GM12892 (cell line): ENCODE measurements around the gene WSCD2.

Source experiments
- DNase-seq: peaks from one replicate; pipeline ENCODE4 v3.0.0; 2011; ENCODE audit not compliant: insufficient read length
- FAIRE-seq: peaks from 2 replicates; lab custom pipeline; 2011; peaks lifted over from hg19 to GRCh38; lab: Jason Lieb, UNC
- POLR2A ChIP-seq: IDR thresholded peaks from 2 replicates; pipeline ENCODE4 v1.6.1; 2011; ENCODE audit warnings: low read depth, low read length, control low read depth
- POLR2AphosphoS5 ChIP-seq: IDR thresholded peaks from 2 replicates; pipeline ENCODE4 v1.6.1; 2011; ENCODE audit warnings: low read depth, low read length, control low read depth
- TAF1 ChIP-seq: IDR thresholded peaks from 2 replicates; pipeline ENCODE4 v1.6.1; 2011; ENCODE audit warnings: low read depth, mild to moderate bottlenecking, control low read depth, low read length, borderline replicate concordance

WSCD2 gene

DNA sequence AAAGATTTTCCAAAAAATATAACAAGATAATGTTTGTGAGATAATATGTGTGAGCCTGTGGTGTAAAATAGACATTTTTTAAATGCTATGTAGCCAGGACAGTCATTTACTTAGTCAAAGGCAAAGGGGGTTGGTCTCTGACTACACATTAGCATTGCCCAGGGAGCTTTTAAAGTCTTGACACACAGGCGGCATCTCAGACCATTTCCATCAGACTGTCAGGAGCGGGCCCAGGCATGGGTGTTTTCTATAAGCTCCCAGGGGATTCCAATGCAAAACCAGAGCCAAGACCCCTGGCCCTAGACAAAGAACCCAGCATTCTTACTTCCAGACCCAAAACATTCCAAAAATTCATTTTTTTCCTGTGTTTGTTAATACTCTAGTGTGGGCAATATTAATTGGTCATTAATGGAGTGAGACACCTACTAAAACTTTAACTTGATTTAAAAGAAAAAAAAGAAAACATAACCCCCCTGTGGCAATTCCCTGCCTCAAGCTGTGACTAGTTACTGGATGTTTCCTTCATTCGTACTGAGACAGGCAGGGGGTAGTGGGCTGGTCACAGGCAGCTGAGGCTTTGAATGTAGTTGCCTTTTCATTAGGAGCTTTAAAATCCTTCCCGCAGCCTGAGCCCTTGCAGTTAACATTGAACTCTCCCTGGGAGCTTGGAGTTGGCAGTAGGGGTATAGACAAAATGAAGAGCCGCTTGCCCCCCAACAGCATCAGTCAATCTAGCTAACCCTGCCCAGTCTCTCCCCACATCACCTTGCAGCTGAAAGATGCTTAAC lies 106.3 kb downstream of the WSCD2 start:
- no peak for FAIRE-seq
- TF ChIP-seq POLR2AphosphoS5 (no peak), TAF1 (no peak), POLR2A (no peak)
- no peak for DNase-seq

DNA sequence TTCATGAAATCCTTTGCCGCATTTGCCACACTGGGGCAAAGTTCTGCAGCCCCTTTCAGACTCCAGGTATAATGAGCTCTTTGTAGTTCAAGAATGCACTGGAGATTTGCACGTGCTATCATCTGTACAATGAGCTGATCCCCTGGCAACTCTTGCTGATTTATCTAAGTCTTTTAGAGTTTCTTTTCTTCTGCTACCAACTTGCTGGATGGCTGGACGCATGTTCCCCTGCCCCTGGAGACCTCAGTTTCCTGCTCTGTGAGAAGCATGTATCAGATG lies 106.8 kb downstream of the WSCD2 start:
- DNase-seq = no peak
- TF ChIP-seq TAF1 = no peak
- no peak for TF ChIP-seq POLR2AphosphoS5
- TF ChIP-seq POLR2A = no peak
- FAIRE-seq = no peak

DNA sequence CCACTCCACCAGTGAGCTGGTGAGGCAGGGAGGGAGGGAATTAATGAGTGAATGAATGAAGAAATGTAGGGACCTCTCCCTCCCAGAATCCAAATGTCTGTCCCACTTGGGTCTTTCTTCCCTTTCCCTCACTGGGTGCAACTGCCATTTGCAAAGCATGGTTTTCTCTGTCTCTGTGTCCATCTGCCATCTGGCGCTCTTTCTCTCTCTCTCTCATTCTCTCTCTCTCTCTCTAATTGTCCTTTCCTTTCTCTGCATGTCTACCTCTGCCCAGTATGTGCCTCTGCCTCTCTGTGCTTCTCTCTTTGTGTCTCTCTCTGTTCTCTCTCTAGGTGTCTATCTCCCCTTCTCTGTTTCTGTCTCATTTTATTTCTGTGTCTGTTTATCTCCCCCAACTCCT lies 107.3 kb downstream of the WSCD2 start:
- no peak for DNase-seq
- no peak for FAIRE-seq
- no peak for TF ChIP-seq POLR2AphosphoS5
- TF ChIP-seq TAF1 = no peak
- TF ChIP-seq POLR2A = no peak

DNA sequence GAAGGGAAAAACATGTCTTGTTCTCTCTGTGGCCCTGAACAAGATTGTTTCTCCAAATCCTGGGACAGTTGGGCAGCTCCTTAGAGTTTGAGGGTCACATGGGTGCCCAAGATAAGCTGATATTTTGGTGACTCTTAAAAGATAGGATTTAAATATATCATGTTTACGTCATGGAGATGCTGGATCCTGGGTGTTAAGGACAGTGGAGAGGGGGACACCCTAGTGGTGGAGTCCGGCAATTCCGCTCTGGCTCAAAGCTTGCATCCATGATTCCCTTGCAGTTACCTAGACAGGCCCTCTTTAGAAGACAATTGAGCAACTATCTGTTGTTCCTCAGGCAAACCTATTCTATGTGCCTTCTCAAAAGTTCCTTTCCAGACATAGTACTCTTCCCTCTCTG lies 108.2 kb downstream of the WSCD2 start:
- TF ChIP-seq POLR2AphosphoS5 (no peak), TAF1 (no peak), POLR2A (no peak)
- FAIRE-seq = no peak

DNA sequence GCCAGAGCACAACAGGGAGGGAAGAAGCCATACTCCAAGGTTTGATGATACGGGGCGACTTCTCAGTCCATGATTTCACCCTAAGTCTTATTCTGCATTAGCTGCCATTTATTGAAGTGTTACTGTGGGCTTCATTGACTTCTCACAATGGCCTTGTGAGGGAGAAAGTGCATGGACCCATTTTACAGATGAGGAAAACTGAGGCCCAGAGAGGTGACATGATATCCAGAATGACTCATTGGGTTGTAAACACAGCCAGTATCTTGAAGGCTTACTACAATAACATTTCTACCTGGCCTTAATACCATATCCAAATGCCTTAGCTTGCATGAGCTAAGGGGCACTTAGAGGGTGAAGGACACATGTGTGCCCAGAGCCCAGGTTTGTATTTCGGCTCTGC lies 109.4 kb downstream of the WSCD2 start:
- FAIRE-seq (no peak), DNase-seq (no peak)
- TF ChIP-seq TAF1 (no peak), POLR2AphosphoS5 (no peak), POLR2A (no peak)

More for the DNA sequence above, 108.2 kb downstream of the WSCD2 start:
- no peak for DNase-seq

DNA sequence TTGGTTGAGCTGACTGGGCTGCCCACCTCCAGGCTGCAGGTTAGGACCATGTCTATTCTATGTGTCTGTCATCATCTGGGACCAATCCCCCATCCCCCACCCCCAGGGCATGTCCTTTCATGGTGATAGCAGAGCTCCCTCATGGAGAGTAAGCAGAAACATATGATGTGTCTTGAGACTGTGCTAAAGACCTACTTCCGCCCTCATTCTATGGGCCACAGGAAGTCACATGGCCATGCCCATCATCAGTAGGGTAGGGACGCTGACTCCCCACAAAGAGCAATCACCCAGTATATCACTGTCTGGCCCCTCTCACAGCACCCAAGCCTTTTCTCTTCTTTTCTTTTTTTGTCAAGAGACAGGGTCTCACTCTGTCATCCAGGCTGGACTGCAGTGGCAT lies 110.3 kb downstream of the WSCD2 start:
- TF ChIP-seq POLR2A (no peak), POLR2AphosphoS5 (no peak), TAF1 (no peak)
- FAIRE-seq (no peak), DNase-seq (no peak)

DNA sequence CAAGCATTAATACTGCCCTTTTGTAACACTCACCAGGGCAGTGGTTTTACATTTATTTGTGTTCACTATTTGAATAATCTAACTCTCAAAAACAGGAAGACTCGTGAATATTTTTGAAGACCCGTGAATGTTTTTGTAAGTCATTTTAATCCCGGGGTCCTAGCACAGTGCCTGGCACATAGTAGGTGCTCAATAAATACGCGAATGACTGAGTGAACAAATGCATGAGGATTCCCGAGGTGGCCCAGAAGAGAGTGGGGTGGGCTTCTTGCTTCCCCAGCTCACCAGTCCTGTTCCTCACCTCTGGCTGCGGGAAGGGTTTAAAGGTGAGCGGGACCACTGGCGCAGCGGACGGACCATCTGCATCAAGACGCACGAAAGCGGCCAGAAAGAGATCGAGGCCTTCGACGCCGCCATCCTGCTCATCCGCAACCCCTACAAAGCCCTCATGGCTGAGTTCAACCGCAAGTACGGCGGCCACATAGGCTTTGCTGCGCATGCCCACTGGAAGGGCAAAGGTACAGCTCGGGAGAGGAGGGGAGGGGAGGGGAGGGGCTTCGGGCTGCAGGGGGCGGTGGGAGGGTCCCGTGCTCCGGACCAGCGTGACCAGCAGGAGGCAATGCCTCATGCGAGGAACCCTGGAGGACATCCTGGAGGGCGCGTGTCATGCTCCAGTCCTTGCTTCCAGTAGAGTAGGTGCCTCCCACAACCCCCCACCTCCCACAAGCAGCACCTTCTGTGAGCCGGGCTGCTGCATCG lies 111.1 kb downstream of the WSCD2 start:
- DNase-seq (no peak), FAIRE-seq (no peak)
- TF ChIP-seq POLR2A = no peak
- no peak for TF ChIP-seq TAF1
- TF ChIP-seq POLR2AphosphoS5 = no peak

DNA sequence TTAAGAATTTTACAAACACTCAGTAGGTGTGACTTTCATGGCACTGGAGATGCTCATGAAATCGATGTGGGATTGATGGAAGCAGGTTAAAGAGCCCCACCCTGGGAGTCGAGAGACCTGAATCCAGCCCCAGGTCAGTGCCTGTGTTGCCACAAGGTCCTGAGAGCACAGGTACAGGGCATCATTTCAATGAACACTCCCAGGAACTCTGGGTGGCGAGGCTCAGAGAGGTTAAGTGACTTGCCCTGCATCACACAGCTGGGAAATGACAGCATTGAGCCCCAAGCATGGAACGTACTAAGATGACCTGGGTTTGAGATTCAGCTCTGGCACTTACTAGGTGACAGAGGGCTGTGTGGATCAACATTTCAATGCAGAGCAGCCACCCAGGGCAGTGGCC lies 111.8 kb downstream of the WSCD2 start:
- DNase-seq = no peak
- FAIRE-seq = no peak
- TF ChIP-seq POLR2AphosphoS5 = no peak

DNA sequence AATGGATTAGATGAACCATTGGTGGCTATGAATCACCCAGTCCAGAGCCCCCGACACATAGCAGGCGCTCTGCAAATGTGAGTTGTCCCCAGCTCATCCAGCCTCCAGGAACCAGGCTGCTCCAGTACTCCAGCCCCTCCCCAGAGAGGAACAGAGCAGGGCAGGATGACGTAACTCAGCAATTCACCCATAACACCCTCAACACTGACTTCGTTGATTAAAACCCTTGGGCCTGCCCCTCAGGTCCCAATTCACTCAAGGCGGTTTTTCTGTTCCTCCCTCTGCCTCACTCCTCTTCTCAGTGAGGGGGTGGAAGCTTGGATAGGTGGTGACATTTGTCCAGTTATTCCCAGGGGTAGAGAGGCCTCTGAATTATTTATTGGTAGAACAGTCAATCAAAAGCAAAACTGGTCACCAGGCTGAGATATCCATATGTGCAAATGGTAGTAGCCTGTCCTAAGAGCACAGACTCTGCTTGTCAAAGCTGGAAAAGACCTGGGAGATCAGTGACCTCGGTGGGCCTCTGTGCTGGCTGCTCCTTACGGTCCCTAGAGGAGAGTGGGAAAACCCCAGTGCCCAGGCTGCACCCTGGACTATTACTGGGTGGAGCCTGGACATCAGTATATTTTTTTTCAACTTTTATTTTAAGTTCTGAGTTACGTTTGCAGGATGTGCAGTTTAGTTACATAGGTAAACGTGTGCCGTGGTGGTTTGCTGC lies 113.1 kb downstream of the WSCD2 start:
- DNase-seq = no peak
- no peak for FAIRE-seq
- TF ChIP-seq POLR2AphosphoS5 (no peak), TAF1 (no peak), POLR2A (no peak)

DNA sequence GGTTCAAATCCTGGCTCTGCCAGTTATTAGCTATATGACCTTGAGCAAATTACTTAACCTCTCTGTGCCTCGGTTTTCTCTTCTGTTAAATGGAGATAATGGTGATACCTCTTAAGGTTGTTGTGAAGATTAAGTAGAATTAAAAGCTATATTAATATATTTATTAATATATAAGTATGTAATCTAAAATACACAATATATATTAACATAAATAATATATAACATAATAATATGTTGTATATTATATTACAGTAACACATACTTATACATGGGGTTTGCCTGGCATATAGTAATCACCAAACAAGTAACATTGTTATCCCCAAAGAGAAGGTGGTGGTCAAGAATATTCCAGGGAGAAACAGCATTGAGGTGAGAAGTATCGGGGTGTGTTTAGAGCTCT lies 118.0 kb downstream of the WSCD2 start:
- TF ChIP-seq TAF1 = no peak
- no peak for TF ChIP-seq POLR2A
- no peak for TF ChIP-seq POLR2AphosphoS5
- FAIRE-seq (no peak), DNase-seq (no peak)

DNA sequence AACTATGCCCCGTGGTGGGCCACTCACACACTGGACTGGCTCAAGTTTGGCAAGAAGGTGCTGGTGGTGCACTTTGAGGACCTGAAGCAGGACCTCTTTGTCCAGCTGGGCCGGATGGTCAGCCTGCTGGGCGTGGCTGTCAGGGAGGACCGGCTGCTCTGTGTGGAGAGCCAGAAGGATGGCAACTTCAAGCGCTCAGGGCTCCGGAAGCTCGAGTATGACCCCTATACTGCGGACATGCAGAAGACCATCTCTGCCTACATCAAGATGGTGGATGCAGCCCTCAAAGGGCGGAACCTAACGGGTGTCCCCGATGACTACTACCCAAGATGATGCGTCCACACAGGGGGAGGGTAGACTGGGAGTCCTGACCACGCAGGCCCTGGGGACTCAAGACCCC lies 118.9 kb downstream of the WSCD2 start:
- FAIRE-seq (no peak), DNase-seq (no peak)
- TF ChIP-seq POLR2A = no peak

DNA sequence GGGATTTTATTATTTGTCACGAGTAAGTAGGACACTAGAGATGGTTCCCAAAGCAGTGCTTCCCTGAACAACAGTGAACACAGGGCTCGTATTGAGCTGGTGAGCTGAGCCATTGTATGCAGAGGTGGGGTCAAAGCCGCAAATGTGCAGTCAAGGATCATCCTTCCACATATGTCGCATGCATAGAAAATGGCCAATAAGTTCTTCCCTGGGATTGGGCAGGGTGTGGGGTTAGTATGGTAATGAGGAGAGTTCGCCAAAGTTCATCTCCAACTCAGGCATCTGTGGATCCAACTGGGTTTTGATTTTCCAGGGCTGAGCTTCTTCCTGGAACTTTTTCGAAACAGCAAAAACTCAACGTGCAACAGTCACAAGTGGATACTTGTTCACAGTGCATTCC lies 123.4 kb downstream of the WSCD2 start:
- TF ChIP-seq TAF1 (no peak), POLR2A (no peak), POLR2AphosphoS5 (no peak)
- no peak for FAIRE-seq
- no peak for DNase-seq

DNA sequence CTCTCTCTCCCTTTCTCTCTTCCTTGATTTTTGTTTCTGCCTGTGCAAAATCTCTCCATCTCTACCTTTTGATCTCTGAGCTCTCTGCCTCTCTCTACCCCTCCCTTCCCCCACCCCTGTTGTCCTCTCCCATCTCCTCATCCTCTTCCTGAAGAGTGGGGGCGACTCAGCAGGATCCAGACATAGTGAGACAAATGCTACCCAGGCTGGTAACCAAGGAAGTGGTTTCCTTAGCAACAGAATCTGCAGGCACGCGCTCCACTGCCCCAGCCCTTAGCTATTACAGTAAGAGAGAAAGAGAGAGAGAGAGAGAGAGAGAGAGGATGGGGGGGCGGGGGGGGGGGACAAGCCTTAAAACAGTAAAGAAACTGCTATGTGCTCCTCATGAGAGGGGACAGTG lies 124.5 kb downstream of the WSCD2 start:
- FAIRE-seq (no peak), DNase-seq (no peak)
- TF ChIP-seq POLR2A (no peak), POLR2AphosphoS5 (no peak), TAF1 (no peak)

DNA sequence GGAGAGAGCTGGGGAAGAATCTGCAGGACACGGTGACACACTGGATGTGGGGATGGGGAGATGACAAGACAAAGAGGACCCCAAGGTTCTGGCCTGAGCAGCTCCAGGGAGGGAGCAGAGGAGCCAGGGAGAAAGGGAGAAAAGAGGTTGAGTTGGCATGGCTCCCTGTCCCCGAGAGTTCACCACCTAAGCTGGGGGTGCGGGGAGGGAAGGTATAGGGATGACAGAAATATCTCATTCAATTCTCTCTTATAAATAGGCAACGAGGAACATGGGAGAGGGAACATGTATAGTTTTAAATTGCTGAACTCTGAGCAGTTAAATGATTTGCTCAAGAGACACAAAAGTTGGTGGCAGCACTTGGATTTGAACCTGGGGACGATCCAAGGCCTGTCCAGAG lies 124.9 kb downstream of the WSCD2 start:
- FAIRE-seq (no peak), DNase-seq (no peak)
- TF ChIP-seq TAF1 = no peak
- TF ChIP-seq POLR2AphosphoS5 = no peak
- no peak for TF ChIP-seq POLR2A
